ENCODE results near the gene ADD2.

DNA sequence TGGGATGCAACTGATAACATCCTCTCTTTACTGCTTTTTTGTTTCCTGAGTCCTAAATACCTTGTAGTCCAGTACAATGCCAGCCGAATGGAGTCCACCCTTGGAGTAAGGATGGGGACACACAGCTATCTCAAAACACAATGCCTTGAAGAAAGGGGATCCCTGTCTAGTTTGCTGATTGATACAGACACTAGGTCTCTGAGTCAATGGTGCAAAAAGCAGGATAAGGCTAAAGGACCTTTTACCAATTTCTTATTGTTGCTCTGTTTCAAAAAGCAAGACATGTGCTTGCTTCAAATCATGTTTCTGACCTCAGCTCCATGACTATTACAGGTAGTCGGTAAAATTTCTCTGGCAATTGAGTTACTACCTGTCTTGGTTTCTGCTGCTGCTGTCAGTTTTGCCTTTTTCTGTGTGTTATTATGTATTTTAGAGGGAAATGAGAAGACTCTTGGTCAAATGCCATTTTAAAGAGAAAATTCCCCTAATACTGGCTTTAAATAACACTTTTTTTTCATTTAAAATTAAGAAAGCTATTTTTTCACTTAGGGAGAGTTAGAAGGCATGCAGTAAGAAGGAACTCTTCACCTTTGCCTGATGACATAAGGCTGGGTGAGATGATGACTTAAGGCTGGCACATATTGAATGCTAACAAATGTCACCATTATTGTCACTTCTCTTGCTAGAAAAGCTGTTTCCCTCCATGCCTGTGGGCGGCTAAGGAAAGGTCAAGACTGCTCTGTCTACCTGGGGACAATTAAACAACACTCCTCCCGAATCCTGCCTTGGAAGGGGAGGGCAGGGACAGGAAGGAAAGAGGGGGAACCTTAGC is 27.4 kb upstream of the ADD2 start:
- TF ChIP-seq, protein P1, sequence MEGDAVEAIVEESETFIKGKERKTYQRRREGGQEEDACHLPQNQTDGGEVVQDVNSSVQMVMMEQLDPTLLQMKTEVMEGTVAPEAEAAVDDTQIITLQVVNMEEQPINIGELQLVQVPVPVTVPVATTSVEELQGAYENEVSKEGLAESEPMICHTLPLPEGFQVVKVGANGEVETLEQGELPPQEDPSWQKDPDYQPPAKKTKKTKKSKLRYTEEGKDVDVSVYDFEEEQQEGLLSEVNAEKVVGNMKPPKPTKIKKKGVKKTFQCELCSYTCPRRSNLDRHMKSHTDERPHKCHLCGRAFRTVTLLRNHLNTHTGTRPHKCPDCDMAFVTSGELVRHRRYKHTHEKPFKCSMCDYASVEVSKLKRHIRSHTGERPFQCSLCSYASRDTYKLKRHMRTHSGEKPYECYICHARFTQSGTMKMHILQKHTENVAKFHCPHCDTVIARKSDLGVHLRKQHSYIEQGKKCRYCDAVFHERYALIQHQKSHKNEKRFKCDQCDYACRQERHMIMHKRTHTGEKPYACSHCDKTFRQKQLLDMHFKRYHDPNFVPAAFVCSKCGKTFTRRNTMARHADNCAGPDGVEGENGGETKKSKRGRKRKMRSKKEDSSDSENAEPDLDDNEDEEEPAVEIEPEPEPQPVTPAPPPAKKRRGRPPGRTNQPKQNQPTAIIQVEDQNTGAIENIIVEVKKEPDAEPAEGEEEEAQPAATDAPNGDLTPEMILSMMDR (IDR thresholded peaks at IDR 0.05) = no peak
- no peak for TF ChIP-seq POLR2A (IDR thresholded peaks at IDR 0.05)
